Epithelial cell of esophagus (primary cell): ENCODE measurements around the gene ENTPD6.

Experiments
- DNase-seq: peaks from one replicate; pipeline ENCODE4 v3.0.0; 2010; ENCODE audit warnings: low read depth
- H3K4me3 ChIP-seq: 2 replicates; pipeline ENCODE4 v1.5.1; 2011; ENCODE audit warnings: mild to moderate bottlenecking, low read length, control low read depth
- TF ChIP-seq, protein P1 (sequence below): IDR thresholded peaks from 2 replicates; pipeline ENCODE4 v1.5.1; 2011; ENCODE audit warnings: low read depth, mild to moderate bottlenecking, low read length, control low read depth, inconsistent platforms; ENCODE audit not compliant: insufficient read depth; ENCODE audit errors: missing control alignments

ENTPD6 gene

DNA sequence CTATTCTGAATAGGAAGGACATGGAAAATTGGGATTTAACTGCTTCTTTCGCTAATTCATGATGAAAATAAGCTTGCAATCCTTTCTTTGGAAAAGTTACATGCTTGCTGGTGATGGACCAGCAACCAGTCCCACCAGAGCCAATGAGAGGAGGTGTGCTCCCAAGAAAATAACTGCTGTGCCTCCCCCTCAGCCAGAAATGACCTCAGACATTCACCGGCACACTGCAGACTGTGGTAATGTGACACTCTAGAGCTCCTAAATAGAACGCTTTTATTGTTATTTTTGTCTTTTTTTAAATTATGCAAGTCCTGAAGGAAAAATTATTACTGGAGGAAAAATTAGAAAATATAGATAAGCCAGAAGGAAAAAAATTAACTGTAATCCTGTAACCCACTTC, 55.0 kb downstream of the ENTPD6 start:
- H3K4me3 ChIP-seq: peak overlapping the region; percentile 83
- DNase-seq: peak; percentile 33
- TF ChIP-seq, protein P1, sequence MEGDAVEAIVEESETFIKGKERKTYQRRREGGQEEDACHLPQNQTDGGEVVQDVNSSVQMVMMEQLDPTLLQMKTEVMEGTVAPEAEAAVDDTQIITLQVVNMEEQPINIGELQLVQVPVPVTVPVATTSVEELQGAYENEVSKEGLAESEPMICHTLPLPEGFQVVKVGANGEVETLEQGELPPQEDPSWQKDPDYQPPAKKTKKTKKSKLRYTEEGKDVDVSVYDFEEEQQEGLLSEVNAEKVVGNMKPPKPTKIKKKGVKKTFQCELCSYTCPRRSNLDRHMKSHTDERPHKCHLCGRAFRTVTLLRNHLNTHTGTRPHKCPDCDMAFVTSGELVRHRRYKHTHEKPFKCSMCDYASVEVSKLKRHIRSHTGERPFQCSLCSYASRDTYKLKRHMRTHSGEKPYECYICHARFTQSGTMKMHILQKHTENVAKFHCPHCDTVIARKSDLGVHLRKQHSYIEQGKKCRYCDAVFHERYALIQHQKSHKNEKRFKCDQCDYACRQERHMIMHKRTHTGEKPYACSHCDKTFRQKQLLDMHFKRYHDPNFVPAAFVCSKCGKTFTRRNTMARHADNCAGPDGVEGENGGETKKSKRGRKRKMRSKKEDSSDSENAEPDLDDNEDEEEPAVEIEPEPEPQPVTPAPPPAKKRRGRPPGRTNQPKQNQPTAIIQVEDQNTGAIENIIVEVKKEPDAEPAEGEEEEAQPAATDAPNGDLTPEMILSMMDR: no peak

DNA sequence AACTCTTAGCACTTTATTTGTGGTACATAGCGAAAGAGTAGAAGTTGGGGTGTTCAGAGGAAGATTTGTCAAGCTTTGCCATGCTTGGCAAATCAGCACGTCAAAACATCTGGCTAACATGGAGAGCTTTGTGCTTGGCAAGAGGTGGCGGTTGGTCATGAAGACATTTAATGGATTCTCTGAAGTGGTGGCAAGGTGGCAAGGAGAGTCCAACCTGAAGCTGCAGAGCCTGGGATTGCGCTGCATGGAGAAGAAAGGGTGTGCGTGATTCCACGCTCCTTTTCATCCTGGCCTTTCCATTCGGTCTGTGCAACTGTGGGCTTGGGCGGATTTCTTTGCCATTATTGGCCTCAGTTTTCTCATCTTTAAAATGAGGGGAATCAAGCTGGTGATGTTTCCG, 55.5 kb downstream of the ENTPD6 start:
- no peak for DNase-seq
- TF ChIP-seq, protein P1: no peak
- H3K4me3 ChIP-seq: peak overlapping the region; percentile 83

DNA sequence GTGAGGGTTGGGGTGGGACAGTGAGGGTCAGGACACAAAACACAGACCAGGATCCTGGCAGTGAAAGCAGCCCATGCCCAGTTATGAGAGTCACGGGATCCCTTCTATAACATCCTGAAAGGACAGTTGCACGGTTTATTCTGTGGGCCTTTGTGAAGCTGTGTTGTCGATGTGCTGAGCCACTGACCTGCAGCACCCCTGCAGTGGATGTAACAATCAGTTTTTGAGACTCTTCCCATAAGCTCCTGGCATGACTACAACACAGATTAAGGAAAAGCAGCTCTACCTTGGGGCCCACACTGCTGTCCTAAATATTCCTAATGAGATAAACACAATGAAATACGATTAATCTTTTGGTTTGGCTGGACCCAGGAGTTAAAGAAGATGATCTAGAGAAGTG, 56.0 kb downstream of the ENTPD6 start:
- H3K4me3 ChIP-seq: no peak overlapping the region
- DNase-seq: no peak
- TF ChIP-seq, protein P1: no peak

DNA sequence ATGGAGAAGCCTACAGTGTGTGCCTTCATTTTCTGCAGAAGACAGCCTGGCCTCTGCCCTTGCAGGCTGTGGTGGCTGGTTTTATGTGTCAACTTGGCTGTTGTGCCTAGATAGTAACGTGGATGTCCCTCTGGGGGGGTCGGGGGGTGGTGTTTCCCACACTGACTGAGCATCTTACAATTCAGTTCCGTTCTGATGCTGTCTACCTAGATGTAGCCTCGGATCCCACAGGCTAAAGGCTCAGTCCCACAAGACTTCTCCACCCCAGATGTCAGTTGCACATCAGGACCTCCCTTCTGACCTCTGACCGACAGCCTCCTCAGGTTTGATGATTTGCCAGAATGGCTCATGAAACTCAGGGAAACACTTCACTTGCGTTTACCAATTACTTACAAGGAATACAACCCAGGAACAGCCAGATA, 56.7 kb downstream of the ENTPD6 start:
- no peak overlapping the region for H3K4me3 ChIP-seq
- no peak for DNase-seq
- TF ChIP-seq, protein P1: no peak

DNA sequence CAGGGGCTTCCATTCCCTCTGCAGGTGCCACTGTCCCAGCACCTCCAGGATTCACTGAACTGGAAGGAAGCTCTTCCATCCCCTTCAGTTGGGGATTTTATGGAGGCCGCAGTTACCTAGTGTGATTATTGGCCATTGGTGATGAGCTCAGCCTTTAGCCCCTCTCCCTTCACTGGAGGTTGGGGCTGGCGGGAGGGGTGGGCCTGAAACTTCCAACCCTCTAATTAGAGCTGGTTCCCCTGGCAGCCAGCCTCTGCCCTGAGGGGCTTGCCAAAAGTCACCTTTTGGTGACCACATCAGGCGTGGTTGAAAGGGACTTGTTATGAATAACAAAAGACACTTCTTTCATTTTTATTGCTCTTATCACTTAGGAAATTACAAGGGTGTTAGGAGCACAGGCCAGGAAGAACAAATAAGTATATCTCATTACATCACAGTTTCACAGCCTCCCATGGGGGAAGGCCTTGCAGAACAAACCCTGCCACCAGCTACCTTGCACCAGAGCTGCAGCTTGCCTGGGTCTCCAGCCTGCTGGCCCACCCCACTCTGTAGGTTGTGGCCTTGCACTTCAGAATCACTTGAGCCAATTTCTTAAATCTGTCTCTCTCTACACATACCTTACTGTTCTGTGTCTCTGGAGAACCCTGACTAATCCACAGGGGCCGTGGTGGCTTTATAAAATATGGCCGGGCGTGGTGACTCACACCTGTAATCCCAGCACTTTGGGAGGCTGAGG, 57.3 kb downstream of the ENTPD6 start:
- no peak overlapping the region for H3K4me3 ChIP-seq
- TF ChIP-seq, protein P1: no peak
- DNase-seq: no peak

DNA sequence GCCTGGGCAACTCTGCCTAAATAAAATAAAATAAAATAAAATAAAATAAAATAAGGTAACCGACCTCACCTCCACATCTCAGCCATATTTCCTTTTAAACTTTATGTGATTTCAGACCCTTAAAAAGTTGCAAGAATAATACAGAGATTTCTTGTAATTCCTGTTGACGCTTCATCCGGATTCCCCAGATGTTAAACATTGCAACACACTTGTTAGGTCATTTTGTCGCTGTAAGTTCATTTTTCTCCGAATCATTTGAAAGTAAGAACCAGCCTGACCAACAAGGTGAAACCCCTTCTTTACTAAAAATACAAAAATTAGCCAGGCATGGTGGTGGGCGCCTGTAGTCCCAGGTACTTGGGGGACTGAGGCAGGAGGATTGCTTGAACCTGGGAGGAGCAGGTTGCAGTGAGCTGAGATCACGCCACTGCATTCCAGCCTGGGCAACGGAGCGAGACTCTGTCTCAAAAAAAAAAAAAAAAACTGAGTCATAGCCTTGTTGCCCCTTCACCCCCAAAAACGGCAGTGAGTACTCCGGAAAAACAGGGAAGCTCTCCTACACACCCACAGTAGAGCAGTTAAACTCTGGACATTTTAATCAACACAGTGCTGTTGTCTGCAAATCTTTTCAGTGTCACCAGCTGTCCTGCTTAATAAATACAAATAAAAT, 58.2 kb downstream of the ENTPD6 start:
- no peak for DNase-seq
- H3K4me3 ChIP-seq: no peak overlapping the region
- TF ChIP-seq, protein P1: no peak

DNA sequence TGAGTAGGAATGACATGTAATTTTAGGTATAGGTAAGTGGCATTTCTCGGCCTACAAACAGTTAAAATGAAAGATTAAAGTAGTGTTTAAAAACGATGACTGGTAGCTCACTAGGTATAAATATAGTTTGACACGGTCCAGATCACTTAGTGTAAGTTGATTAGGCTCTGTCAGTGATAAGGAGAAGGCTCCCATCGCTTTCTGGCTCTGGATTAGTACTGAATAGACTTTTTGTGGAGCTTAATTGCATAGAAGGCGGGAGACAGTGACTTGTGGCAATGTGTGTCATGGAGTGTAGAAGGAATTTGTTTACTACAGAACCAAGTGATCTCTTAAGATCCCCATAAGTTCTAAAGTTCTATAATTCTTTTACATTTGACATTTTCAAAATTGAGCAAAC, 59.1 kb downstream of the ENTPD6 start:
- no peak overlapping the region for H3K4me3 ChIP-seq
- TF ChIP-seq, protein P1: no peak
- no peak for DNase-seq
